ENCODE measurements around the gene TESMIN.

TESMIN gene

DNA sequence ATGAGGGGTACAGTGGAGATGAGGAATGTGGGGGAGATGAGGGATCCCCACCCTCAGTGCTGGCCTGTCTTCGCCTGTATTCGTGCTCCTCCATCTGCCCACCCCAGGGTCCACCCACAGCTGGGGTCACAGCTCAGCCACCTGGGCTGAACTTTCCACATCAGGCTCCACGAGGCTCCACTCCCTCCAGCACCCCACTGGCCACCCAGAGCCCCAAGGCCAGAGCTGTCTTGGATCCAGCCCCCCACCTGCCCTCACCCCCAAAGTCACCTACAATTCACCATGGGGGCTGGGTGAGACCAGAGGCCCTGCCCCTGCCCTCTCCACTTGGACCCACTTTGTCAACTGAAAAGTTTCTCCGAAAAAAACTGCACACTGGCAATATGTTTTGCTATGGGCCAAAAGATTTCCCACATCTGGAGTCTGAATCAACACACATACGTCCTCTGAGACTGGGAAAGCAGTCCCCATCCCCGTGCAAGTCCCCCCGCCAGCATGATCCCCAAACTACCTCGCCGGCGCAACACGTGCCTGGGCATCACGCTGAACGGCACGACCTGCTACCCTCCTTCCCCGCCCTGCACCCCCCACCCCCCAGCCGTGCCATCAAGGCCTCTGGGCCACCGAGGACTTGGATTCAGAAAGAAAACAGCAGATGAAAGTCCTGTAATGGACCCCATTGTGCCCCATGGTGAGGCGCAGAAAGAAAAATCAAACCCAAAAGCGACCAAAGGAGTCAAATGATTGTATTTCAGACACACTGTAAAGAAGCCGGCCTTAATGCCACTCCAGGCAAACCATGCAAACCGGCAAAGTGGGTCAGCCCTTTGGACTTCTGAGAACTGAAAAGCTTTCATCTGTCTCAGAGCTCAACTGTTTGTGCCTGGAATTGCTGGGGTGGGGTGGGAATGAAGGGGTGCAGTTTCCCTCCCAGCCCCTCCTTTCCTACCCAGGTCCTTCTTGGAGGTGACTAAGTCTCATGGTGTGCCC is 83.5 kb downstream of the TESMIN start:
- no peaks in the 10 kb centered on the region for H3K79me2 ChIP-seq (ENCODE audit: low read length)
- no peaks in the 10 kb centered on the region for H3F3A ChIP-seq (ENCODE audit: insufficient read depth, low read length)
- H3K36me3 ChIP-seq (replicated peaks; ENCODE audit: insufficient read depth, low read length) = no peaks in the 10 kb centered on the region
- H3K9ac ChIP-seq (ENCODE audit: low read length) = no peak overlapping the region
- no peak overlapping the region for H3K27ac ChIP-seq (ENCODE audit: low read length)
- H3K4me1 ChIP-seq (ENCODE audit: low read length) = peaks cover 10% of the 10 kb centered on the region
- H3K4me3 ChIP-seq (ENCODE audit: low read length) = no peak overlapping the region
- TF ChIP-seq, protein P1, sequence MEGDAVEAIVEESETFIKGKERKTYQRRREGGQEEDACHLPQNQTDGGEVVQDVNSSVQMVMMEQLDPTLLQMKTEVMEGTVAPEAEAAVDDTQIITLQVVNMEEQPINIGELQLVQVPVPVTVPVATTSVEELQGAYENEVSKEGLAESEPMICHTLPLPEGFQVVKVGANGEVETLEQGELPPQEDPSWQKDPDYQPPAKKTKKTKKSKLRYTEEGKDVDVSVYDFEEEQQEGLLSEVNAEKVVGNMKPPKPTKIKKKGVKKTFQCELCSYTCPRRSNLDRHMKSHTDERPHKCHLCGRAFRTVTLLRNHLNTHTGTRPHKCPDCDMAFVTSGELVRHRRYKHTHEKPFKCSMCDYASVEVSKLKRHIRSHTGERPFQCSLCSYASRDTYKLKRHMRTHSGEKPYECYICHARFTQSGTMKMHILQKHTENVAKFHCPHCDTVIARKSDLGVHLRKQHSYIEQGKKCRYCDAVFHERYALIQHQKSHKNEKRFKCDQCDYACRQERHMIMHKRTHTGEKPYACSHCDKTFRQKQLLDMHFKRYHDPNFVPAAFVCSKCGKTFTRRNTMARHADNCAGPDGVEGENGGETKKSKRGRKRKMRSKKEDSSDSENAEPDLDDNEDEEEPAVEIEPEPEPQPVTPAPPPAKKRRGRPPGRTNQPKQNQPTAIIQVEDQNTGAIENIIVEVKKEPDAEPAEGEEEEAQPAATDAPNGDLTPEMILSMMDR (IDR thresholded peaks at IDR 0.05; ENCODE audit: low read length) = no peak
- TF ChIP-seq EZH2 (optimal IDR thresholded peaks at IDR 0.05; ENCODE audit: low read depth, low read length) (no peak), EZH2phosphoT487 (IDR thresholded peaks at IDR 0.05; ENCODE audit: low read length) (no peak)
- no peaks in the 10 kb centered on the region for H4K20me1 ChIP-seq (ENCODE audit: insufficient read depth, low read length)
- no peak overlapping the region for H3K4me2 ChIP-seq (ENCODE audit: low read depth, low read length)
- H3K27me3 ChIP-seq (replicated peaks; ENCODE audit: insufficient read depth, low read length) = peaks cover 37% of the 10 kb centered on the region
- no peak overlapping the region for H2AFZ ChIP-seq (ENCODE audit: low read length)
- DNase-seq = no peak
- H3K9me2 ChIP-seq (replicated peaks; ENCODE audit: insufficient read depth, low read length) = no peaks in the 10 kb centered on the region
- H3K9me3 ChIP-seq (replicated peaks; ENCODE audit: insufficient read depth, low read length) = no peaks in the 10 kb centered on the region

DNA sequence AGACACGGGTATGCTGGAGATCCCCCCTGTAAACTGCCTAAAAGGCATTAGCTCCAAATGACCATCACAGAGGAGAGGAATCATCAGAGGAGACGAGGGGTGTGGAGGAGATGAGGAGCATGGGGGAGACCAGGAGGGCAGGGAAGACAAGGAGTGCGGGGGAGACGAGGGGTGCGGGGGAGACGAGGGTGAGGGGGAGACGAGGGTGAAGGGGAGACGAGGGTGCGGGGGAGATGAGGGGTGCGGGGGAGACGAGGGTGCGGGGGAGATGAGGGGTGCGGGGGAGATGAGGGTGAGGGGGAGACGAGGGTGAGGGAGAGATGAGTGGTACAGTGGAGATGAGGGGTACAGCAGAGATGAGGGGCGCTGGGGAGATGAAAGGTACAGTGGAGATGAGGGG is 84.5 kb downstream of the TESMIN start:
- DNase-seq = no peak

DNA sequence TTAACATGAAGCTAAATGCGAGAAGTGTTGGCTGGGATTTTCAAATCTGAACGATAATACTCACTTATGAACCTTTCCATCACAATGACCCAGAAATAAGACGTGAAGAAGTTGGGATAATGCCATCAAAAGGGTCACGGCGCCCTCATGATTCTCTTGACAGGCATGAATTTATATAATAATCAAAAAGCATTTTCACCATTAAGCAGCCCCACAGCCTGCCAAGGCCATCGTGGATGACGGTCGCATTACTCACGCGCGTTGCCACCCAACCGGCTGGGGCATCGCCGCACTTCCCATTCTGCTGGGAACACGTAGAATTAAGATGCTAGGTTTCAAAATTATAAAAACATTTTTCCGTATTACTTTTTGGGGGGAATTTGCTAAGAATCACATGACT is 85.9 kb downstream of the TESMIN start:
- H3K79me2 ChIP-seq (ENCODE audit: low read length) = no peaks in the 10 kb centered on the region
- peaks cover 59% of the 10 kb centered on the region for H3K27me3 ChIP-seq (replicated peaks; ENCODE audit: insufficient read depth, low read length)
- no peak overlapping the region for H2AFZ ChIP-seq (ENCODE audit: low read length)

More for the DNA sequence above, 84.5 kb downstream of the TESMIN start:
- TF ChIP-seq, protein P1 (IDR thresholded peaks at IDR 0.05; ENCODE audit: low read length) = no peak
- H3K27ac ChIP-seq (ENCODE audit: low read length) = no peak overlapping the region
- no peak overlapping the region for H3K4me2 ChIP-seq (ENCODE audit: low read depth, low read length)
- H3K27me3 ChIP-seq (replicated peaks; ENCODE audit: insufficient read depth, low read length) = peaks cover 45% of the 10 kb centered on the region
- H3K36me3 ChIP-seq (replicated peaks; ENCODE audit: insufficient read depth, low read length) = no peaks in the 10 kb centered on the region
- H3K4me1 ChIP-seq (ENCODE audit: low read length) = peaks cover 10% of the 10 kb centered on the region
- no peaks in the 10 kb centered on the region for H4K20me1 ChIP-seq (ENCODE audit: insufficient read depth, low read length)
- no peaks in the 10 kb centered on the region for H3K9me2 ChIP-seq (replicated peaks; ENCODE audit: insufficient read depth, low read length)
- H3K9ac ChIP-seq (ENCODE audit: low read length) = no peak overlapping the region
- H2AFZ ChIP-seq (ENCODE audit: low read length) = no peak overlapping the region
- H3K79me2 ChIP-seq (ENCODE audit: low read length) = no peaks in the 10 kb centered on the region
- H3F3A ChIP-seq (ENCODE audit: insufficient read depth, low read length) = no peaks in the 10 kb centered on the region
- H3K9me3 ChIP-seq (replicated peaks; ENCODE audit: insufficient read depth, low read length) = no peaks in the 10 kb centered on the region
- H3K4me3 ChIP-seq (ENCODE audit: low read length) = no peak overlapping the region

More for the DNA sequence above, 85.9 kb downstream of the TESMIN start:
- H3K36me3 ChIP-seq (replicated peaks; ENCODE audit: insufficient read depth, low read length) = no peaks in the 10 kb centered on the region
- peaks cover 10% of the 10 kb centered on the region for H3K4me1 ChIP-seq (ENCODE audit: low read length)
- TF ChIP-seq EZH2phosphoT487 (IDR thresholded peaks at IDR 0.05; ENCODE audit: low read length) (no peak), EZH2 (optimal IDR thresholded peaks at IDR 0.05; ENCODE audit: low read depth, low read length) (no peak)
- TF ChIP-seq, protein P1 (IDR thresholded peaks at IDR 0.05; ENCODE audit: low read length) = no peak
- H3K9me3 ChIP-seq (replicated peaks; ENCODE audit: insufficient read depth, low read length) = no peaks in the 10 kb centered on the region
- DNase-seq = no peak
- no peaks in the 10 kb centered on the region for H3K9me2 ChIP-seq (replicated peaks; ENCODE audit: insufficient read depth, low read length)
- H3K9ac ChIP-seq (ENCODE audit: low read length) = no peak overlapping the region
- H3K4me2 ChIP-seq (ENCODE audit: low read depth, low read length) = no peak overlapping the region
- H4K20me1 ChIP-seq (ENCODE audit: insufficient read depth, low read length) = no peaks in the 10 kb centered on the region
- H3F3A ChIP-seq (ENCODE audit: insufficient read depth, low read length) = no peaks in the 10 kb centered on the region
- H3K27ac ChIP-seq (ENCODE audit: low read length) = no peak overlapping the region
- H3K4me3 ChIP-seq (ENCODE audit: low read length) = no peak overlapping the region
